Measurements from ENCODE around the gene ITCH. TPM values are rescaled to one million over a fixed set of nuclear protein-coding genes. Genes with fewer than 3 reads are reported as not detected.

The ITCH gene
- total RNA-seq, 1 experiment from 2014 or later, result 63.9 TPM

DNA sequence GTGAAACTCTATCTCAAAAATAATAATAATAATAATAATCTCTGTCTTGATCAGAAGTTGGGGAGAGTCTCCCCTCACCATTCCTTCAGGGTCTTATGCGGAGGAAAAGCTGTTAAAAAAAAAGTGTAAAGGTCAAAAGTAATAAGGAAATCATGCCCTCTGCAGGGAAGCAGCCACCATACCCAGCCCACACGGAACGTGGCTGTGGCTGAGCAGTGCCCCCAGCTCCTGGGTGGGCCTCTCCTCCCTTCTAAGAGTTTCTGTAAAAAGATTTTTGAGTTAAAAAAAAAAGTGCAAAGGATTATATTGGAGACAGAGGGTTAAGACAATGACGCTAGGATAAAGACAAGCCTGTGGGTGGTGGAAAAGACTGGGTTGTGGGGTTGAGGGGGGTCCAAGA, 29.3 kb upstream of the ITCH start:
- Histone ChIP-seq H3K4me1 (ENCODE audit: control insufficient read depth, insufficient read depth, low read length) (peaks cover 5% of the 10 kb centered on the region), H3K36me3 (ENCODE audit: control insufficient read depth, insufficient read depth, low read length) (no peaks in the 10 kb centered on the region), H3K4me3 (ENCODE audit: low read depth in 2 of 2, low read length in 2 of 2) (no peak overlapping the region), H3K27me3 (ENCODE audit: control insufficient read depth, insufficient read depth, low read length) (no peaks in the 10 kb centered on the region), H3K9me3 (ENCODE audit: control insufficient read depth, insufficient read depth, low read depth, low read length) (no peaks in the 10 kb centered on the region), H3K27ac (ENCODE audit: low read length) (no peak overlapping the region)
- no TSS peak for BruUV-seq (replicated peaks)
- TF ChIP-seq SIN3A (IDR thresholded peaks at IDR 0.05; ENCODE audit: borderline replicate concordance, insufficient read depth, low read depth, low read length) (no peak), CTCF (IDR thresholded peaks at IDR 0.05) (no peak), POLR2AphosphoS5 (IDR thresholded peaks at IDR 0.05; ENCODE audit: low read depth, low read length) (no peak)
- TF ChIP-seq, protein P1, sequence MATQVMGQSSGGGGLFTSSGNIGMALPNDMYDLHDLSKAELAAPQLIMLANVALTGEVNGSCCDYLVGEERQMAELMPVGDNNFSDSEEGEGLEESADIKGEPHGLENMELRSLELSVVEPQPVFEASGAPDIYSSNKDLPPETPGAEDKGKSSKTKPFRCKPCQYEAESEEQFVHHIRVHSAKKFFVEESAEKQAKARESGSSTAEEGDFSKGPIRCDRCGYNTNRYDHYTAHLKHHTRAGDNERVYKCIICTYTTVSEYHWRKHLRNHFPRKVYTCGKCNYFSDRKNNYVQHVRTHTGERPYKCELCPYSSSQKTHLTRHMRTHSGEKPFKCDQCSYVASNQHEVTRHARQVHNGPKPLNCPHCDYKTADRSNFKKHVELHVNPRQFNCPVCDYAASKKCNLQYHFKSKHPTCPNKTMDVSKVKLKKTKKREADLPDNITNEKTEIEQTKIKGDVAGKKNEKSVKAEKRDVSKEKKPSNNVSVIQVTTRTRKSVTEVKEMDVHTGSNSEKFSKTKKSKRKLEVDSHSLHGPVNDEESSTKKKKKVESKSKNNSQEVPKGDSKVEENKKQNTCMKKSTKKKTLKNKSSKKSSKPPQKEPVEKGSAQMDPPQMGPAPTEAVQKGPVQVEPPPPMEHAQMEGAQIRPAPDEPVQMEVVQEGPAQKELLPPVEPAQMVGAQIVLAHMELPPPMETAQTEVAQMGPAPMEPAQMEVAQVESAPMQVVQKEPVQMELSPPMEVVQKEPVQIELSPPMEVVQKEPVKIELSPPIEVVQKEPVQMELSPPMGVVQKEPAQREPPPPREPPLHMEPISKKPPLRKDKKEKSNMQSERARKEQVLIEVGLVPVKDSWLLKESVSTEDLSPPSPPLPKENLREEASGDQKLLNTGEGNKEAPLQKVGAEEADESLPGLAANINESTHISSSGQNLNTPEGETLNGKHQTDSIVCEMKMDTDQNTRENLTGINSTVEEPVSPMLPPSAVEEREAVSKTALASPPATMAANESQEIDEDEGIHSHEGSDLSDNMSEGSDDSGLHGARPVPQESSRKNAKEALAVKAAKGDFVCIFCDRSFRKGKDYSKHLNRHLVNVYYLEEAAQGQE (IDR thresholded peaks at IDR 0.05; ENCODE audit: insufficient read depth in 1 of 2, low read depth in 2 of 2, low read length in 1 of 2), result no peak
- intact Hi-C loops (cut with micrococcal nuclease; ENCODE audit: unreplicated experiment) (no loop called here), in situ Hi-C loops (cut with HindIII; ENCODE audit: low pct_unique_long_range_greater_than_20kb, low sequenced_read_pairs) (no loop called here)
- CTCF ChIA-PET, result no interaction called here
- ATAC-seq, result no peak
- POLR2A ChIA-PET, result interaction anchor here (0.5 kb wide), 1 partner anchor 348 kb away, joined by 3 read pairs; no protein-coding TSS in a partner anchor
- DNase-seq (ENCODE audit: low read depth, low spot score), result no peak

DNA sequence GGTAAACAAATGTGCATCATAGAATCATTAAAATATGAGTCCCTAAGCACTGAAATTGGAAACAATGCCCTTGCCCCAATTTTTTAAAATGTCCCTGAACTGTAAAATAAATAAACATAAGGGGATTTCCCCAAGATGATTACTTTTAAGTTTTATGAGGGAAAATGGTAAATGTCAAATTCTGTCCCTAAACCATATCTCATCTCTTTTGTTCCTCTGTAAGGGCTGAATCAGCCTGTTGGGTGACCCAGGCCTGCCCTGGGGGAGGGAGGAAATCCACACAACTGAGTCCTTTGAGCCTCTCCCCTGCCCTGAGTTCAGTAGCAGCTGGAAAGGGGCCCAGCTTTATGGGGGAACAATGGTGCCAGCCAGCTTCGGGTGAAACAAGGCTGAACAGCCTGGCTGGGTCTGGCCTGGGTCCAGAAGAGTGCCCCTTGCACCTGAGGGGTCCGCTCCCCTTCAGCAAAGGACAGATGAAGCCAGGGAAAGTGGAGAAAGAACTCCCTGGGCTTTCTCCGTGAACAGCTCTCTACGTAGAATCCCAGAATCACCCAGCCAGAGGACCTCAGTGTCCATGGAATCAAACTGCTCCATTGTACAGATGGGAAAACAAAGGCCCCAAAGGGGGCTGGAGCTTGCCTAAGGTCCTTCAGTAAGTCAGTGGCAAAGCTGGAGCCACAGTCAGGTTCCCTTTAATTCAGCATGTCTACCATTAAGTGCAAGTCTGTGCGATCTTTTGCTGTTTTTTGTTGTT, 28.2 kb upstream of the ITCH start:
- in situ Hi-C loops (cut with HindIII; ENCODE audit: low pct_unique_long_range_greater_than_20kb, low sequenced_read_pairs), result no loop called here
- Histone ChIP-seq H3K4me3 (ENCODE audit: low read depth in 2 of 2, low read length in 2 of 2) (no peak overlapping the region), H3K27ac (ENCODE audit: low read length) (no peak overlapping the region), H3K36me3 (ENCODE audit: control insufficient read depth, insufficient read depth, low read length) (no peaks in the 10 kb centered on the region), H3K4me1 (ENCODE audit: control insufficient read depth, insufficient read depth, low read length) (peaks cover 5% of the 10 kb centered on the region), H3K27me3 (ENCODE audit: control insufficient read depth, insufficient read depth, low read length) (no peaks in the 10 kb centered on the region), H3K9me3 (ENCODE audit: control insufficient read depth, insufficient read depth, low read depth, low read length) (no peaks in the 10 kb centered on the region)
- intact Hi-C loops (cut with micrococcal nuclease; ENCODE audit: unreplicated experiment), result no loop called here
- CTCF ChIA-PET, result interaction anchor here (0.6 to 1.0 kb wide), 2 partner anchors 22 to 435 kb away, joined by 3 read pairs; no protein-coding TSS in a partner anchor
- no TSS peak for BruUV-seq (replicated peaks)
- peak; percentile 62 for ATAC-seq
- POLR2A ChIA-PET, result interaction anchor here (0.5 to 0.6 kb wide), 2 partner anchors 36 to 347 kb away, joined by 3 to 6 read pairs; no protein-coding TSS in a partner anchor
- no peak for DNase-seq (ENCODE audit: low read depth, low spot score)
- TF ChIP-seq TCF7L2 (IDR thresholded peaks at IDR 0.05; ENCODE audit: low read depth, low read length) (no peak), POLR2AphosphoS5 (IDR thresholded peaks at IDR 0.05; ENCODE audit: low read depth, low read length) (no peak), CTCF (IDR thresholded peaks at IDR 0.05) (no peak), SIN3A (IDR thresholded peaks at IDR 0.05; ENCODE audit: borderline replicate concordance, insufficient read depth, low read depth, low read length) (no peak)
- TF ChIP-seq, protein P1 (IDR thresholded peaks at IDR 0.05; ENCODE audit: insufficient read depth in 1 of 2, low read depth in 2 of 2, low read length in 1 of 2), result no peak
